Measurements from ENCODE around the gene NFS1.

NFS1 gene

GRCh38 chr20:35636095-35636494 lies 63.1 kb downstream of the NFS1 start:
- no peak for DNase-seq

- no peak for DNase-seq
These were observed 63.5 kb downstream of the NFS1 start for GRCh38 chr20:35635652-35636051.

GRCh38 chr20:35632539-35633115 lies 66.5 kb downstream of the NFS1 start:
- no peak for DNase-seq

GRCh38 chr20:35630636-35631035 lies 68.5 kb downstream of the NFS1 start:
- no peak for DNase-seq

GRCh38 chr20:35629427-35630145 lies 69.6 kb downstream of the NFS1 start:
- DNase-seq: no peak

- DNase-seq: no peak
These were observed 72.0 kb downstream of the NFS1 start for GRCh38 chr20:35627121-35627520.

GRCh38 chr20:35626386-35627001 lies 72.7 kb downstream of the NFS1 start:
- DNase-seq: no peak

- no peak for DNase-seq
These were observed 73.4 kb downstream of the NFS1 start for GRCh38 chr20:35625584-35626385.

- no peak for DNase-seq
These were observed 77.6 kb downstream of the NFS1 start for GRCh38 chr20:35621560-35621946.

- DNase-seq: no peak
These were observed 78.2 kb downstream of the NFS1 start for GRCh38 chr20:35620818-35621559.

- peak; percentile 78 for DNase-seq
These were observed 79.7 kb downstream of the NFS1 start for GRCh38 chr20:35619196-35620095.

- DNase-seq: peak; percentile 30
These were observed 80.7 kb downstream of the NFS1 start for GRCh38 chr20:35618263-35619131.

Data from CD4-positive, alpha-beta T cell treated with Interleukin-6 for 4 hours (primary cell).